T-cell (primary cell): ENCODE results near the gene BCL2. TPM values are rescaled to one million over a fixed set of nuclear protein-coding genes. Genes with fewer than 3 reads are reported as not detected.
A peak's percentile ranks its signal among the peaks of the same experiment; 100 is the strongest.
"Not testable (repeated sequence)": the region's sequence is repeated elsewhere in the genome, so short reads cannot be mapped to it uniquely, and the experiment has no call there.

ENCODE experiments used
- ATAC-seq, 4 experiments: fragments of 200-7000 bp in 3 of 4; fragments of 150-1000 bp in 1 of 4; cut with Tn5 transposase; replicated peaks in 1 of 4; 1 replicate in 3 of 4; 2 replicates in 1 of 4; pipeline ENCODE4 v1.10.0; 2021; ENCODE audit warnings: moderate library complexity in 3 of 4, mild to moderate bottlenecking in 2 of 4, moderate number of reproducible peaks in 1 of 4
- CTCF ChIA-PET, 2 donors: fragments of 300-600 bp; sonication (Branson Sonifier 250); formaldehyde crosslinking; loops; one replicate each; lab custom pipeline; 2022; ENCODE audit warnings: antibody characterized with exemption in 2 of 2; lab: Charles Lee
- POLR2A ChIA-PET, 2 donors: fragments of 300-600 bp; sonication (Branson Sonifier 250); formaldehyde crosslinking; loops; one replicate each; lab custom pipeline; 2022; ENCODE audit warnings: antibody characterized with exemption in 2 of 2; lab: Charles Lee
- DNase-seq, 35 experiments: peaks; one replicate each; pipeline versions ENCODE4 v3.0.0 to v3.0.0-alpha.2; 2013 to 2023
- H3K27ac ChIP-seq: one replicate; pipeline ENCODE4 v1.5.1; 2013; ENCODE audit warnings: low read length
- H3K27me3 ChIP-seq, 2 experiments: replicated peaks in 1 of 2; 1 replicate in 1 of 2; 2 replicates in 1 of 2; pipeline versions ENCODE4 v1.6.1 to v1.7.0; 2013; ENCODE audit warnings: low read length in 1 of 2, mixed read lengths in 1 of 2; ENCODE audit not compliant: control insufficient read depth in 2 of 2, insufficient read depth in 2 of 2; ENCODE audit errors: extremely low read depth in 1 of 2
- H3K36me3 ChIP-seq, 2 donors: 1 replicate in 1 of 2; 2 replicates in 1 of 2; pipeline versions ENCODE4 v1.6.1 to v1.7.0; 2013; ENCODE audit warnings: low read length in 1 of 2; ENCODE audit not compliant: control insufficient read depth in 2 of 2, insufficient read depth in 1 of 2; ENCODE audit errors: extremely low read depth in 1 of 2
- H3K4me1 ChIP-seq, 2 experiments: 1 replicate in 1 of 2; 2 replicates in 1 of 2; pipeline versions ENCODE4 v1.6.1 to v1.7.0; 2013; ENCODE audit warnings: low read length in 2 of 2, mixed read lengths in 1 of 2; ENCODE audit not compliant: insufficient read depth in 2 of 2, control insufficient read depth in 1 of 2; ENCODE audit errors: extremely low read depth in 1 of 2
- H3K4me3 ChIP-seq, 2 donors: 1 replicate in 1 of 2; 2 replicates in 1 of 2; pipeline versions ENCODE4 v1.5.1 to v1.7.0; 2013; ENCODE audit warnings: mild to moderate bottlenecking in 2 of 2, low read length in 1 of 2, moderate library complexity in 1 of 2; ENCODE audit not compliant: control insufficient read depth in 1 of 2; ENCODE audit errors: extremely low read depth in 1 of 2
- H3K9me3 ChIP-seq: 2 replicates; pipeline ENCODE4 v1.7.0; 2013
- H3K27ac Mint-ChIP-seq, 2 donors: one replicate each; pipeline ENCODE4 v1.8.0; 2020 to 2021; ENCODE audit warnings: mild to moderate bottlenecking in 2 of 2, mixed read lengths in 2 of 2
- H3K27me3 Mint-ChIP-seq, 2 donors: one replicate each; pipeline ENCODE4 v1.8.0; 2021 to 2022; ENCODE audit warnings: mixed read lengths in 2 of 2
- H3K36me3 Mint-ChIP-seq: one replicate; pipeline ENCODE4 v1.8.0; 2021; ENCODE audit warnings: mixed read lengths
- H3K4me1 Mint-ChIP-seq, 3 donors: one replicate each; pipeline ENCODE4 v1.8.0; 2020 to 2022; ENCODE audit warnings: mixed read lengths in 3 of 3, mild to moderate bottlenecking in 1 of 3
- H3K4me3 Mint-ChIP-seq, 3 donors: one replicate each; pipeline ENCODE4 v1.8.0; 2020 to 2022; ENCODE audit warnings: mild to moderate bottlenecking in 3 of 3, mixed read lengths in 3 of 3, moderate library complexity in 3 of 3
- H3K9me3 Mint-ChIP-seq, 3 donors: one replicate each; pipeline ENCODE4 v1.8.0; 2020 to 2022; ENCODE audit warnings: mixed read lengths in 3 of 3
- WGBS: methylation state at CpG from one replicate; pipeline ENCODE4 v1.1.5; 2013; ENCODE audit warnings: missing lambda C conversion rate; ENCODE audit not compliant: insufficient coverage; 5-methylcytosine and 5-hydroxymethylcytosine counted together
- total RNA-seq, 35 experiments: library from RNA in 6 of 35; stranded (reverse) in 6 of 35; fragments of 120-200 nt in 1 of 35; gene quantifications; one replicate each; pipeline versions ENCODE4 v1.2.1 to v1.2.4 and lab custom pipeline; 2013 to 2026

BCL2 gene
- total RNA-seq, 5 donors from 2014 or later (not counting 1 experiment from before 2014, with no cell fraction given): 113 to 201 (median 123) TPM

- Histone ChIP-seq H3K27me3 (no peaks in the 10 kb centered on the region), H3K4me3 (no peak overlapping the region), H3K4me1 (peaks cover 11 to 12% of the 10 kb centered on the region in 2 experiments), H3K36me3 (peaks cover 0 to 2% of the 10 kb centered on the region in 2 donors), H3K9me3 (no peaks in the 10 kb centered on the region), H3K27ac (no peak overlapping the region)
- ChIA-PET CTCF (no interaction called here), POLR2A (no interaction called here)
- H3K4me3 Mint-ChIP-seq: no peak overlapping the region
- ATAC-seq (no peak), DNase-seq (no peak)
- no peaks in the 10 kb centered on the region for H3K27me3 Mint-ChIP-seq
- no peak overlapping the region for H3K27ac Mint-ChIP-seq
- WGBS: no CpG with 5 or more reads among the region's 1 CpG
- peaks cover 66 to 72% (median 68%) of the 10 kb centered on the region in 3 donors for H3K4me1 Mint-ChIP-seq
- H3K9me3 Mint-ChIP-seq: no peaks in the 10 kb centered on the region
- peaks cover 20% of the 10 kb centered on the region for H3K36me3 Mint-ChIP-seq
Observed at GRCh38 chr18:63191413-63191812, 128.2 kb downstream of the BCL2 start.

- POLR2A ChIA-PET, CTCF ChIA-PET, H3K27me3 ChIP-seq, H3K9me3 Mint-ChIP-seq, H3K4me3 ChIP-seq, H3K27ac ChIP-seq, DNase-seq, H3K4me3 Mint-ChIP-seq, H3K27me3 Mint-ChIP-seq, H3K36me3 ChIP-seq, ATAC-seq, H3K9me3 ChIP-seq: not testable (repeated sequence)
- H3K4me1 ChIP-seq: peaks cover 12 to 13% of the 10 kb centered on the region in 2 experiments
- H3K36me3 Mint-ChIP-seq: peaks cover 20% of the 10 kb centered on the region
- peak overlapping the region; percentile 31 to 70 for H3K27ac Mint-ChIP-seq
- WGBS: no CpG with 5 or more reads among the region's 2 CpGs
- H3K4me1 Mint-ChIP-seq: peaks cover 68 to 75% (median 74%) of the 10 kb centered on the region in 3 donors
Observed at GRCh38 chr18:63190838-63191237, 128.7 kb downstream of the BCL2 start.

DNA sequence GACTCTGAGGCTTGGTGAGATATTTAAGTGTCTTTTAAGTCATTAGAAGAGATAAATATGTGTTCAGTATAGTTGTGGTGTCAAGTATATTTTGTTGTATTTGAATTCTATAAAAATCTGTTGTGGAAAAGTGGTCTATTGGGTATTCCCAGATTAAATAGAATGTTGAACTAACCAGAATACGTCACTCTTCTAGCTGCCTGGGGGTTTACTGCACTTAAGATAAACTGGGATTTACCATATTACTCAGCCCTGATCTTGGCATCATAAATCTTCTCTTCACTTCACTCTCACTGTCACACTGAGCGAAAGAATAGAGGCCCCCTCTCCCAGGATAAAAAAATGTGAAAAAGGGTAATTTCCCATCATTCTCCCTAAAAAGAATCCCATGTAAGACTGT is 129.8 kb downstream of the BCL2 start:
- Mint-ChIP-seq H3K4me1 (peaks cover 67 to 78% (median 77%) of the 10 kb centered on the region in 3 donors), H3K36me3 (peaks cover 18% of the 10 kb centered on the region), H3K27ac (peak overlapping the region in 1 of 2 donors; percentile 1), H3K27me3 (no peaks in the 10 kb centered on the region), H3K9me3 (no peaks in the 10 kb centered on the region), H3K4me3 (no peak overlapping the region)
- WGBS: no CpG with 5 or more reads among the region's 2 CpGs
- peaks cover 0 to 2% of the 10 kb centered on the region in 2 donors for H3K36me3 ChIP-seq
- POLR2A ChIA-PET: interaction anchor here in 1 of 2 donors (0.9 kb wide), 1 partner anchor 40 kb away, joined by 3 read pairs; no protein-coding TSS in a partner anchor
- no peak overlapping the region for H3K4me3 ChIP-seq
- DNase-seq: no peak
- no peak for ATAC-seq
- H3K27me3 ChIP-seq: no peaks in the 10 kb centered on the region
- no peak overlapping the region for H3K27ac ChIP-seq
- H3K9me3 ChIP-seq: no peaks in the 10 kb centered on the region
- peaks cover 13% of the 10 kb centered on the region in 2 experiments for H3K4me1 ChIP-seq
- CTCF ChIA-PET: interaction anchor here in 1 of 2 donors (0.8 kb wide), 1 partner anchor 35 kb away, joined by 3 read pairs; no protein-coding TSS in a partner anchor

DNA sequence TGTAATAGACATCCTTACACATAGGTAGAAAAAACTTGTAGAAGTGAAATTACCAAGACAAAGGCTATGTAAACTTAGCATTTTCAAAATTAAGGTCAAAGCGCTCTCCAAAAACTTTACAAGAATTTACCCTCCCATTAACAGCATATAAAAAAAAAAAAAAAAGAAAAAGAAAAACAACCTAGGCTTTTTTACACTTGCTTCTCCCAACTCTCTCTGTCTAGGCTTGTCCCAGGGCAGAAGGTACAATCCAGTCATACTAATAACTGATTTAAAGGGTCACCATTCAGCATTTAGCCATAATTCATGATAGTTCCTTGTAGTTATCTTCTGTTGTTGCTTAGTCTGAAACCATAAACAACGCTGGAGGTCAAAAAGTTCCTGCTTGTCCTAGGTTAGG is 130.5 kb downstream of the BCL2 start:
- Histone ChIP-seq H3K27ac (no peak overlapping the region), H3K36me3 (peaks cover 0 to 4% of the 10 kb centered on the region in 2 donors), H3K4me1 (peaks cover 14 to 19% of the 10 kb centered on the region in 2 experiments), H3K9me3 (no peaks in the 10 kb centered on the region), H3K27me3 (no peaks in the 10 kb centered on the region), H3K4me3 (no peak overlapping the region)
- Mint-ChIP-seq H3K4me1 (peaks cover 74 to 85% (median 85%) of the 10 kb centered on the region in 3 donors), H3K36me3 (peaks cover 18% of the 10 kb centered on the region), H3K27ac (peak overlapping the region; percentile 13 to 53), H3K4me3 (no peak overlapping the region), H3K27me3 (no peaks in the 10 kb centered on the region), H3K9me3 (no peaks in the 10 kb centered on the region)
- ATAC-seq (no peak), DNase-seq (no peak)
- ChIA-PET CTCF (interaction anchor here in 1 of 2 donors (0.7 kb wide), 1 partner anchor 222 kb away, joined by 5 read pairs; no protein-coding TSS in a partner anchor), POLR2A (interaction anchor here in 1 of 2 donors (0.9 kb wide), 1 partner anchor 41 kb away, joined by 3 read pairs; no protein-coding TSS in a partner anchor)
- no CpG with 5 or more reads among the region's 2 CpGs for WGBS

DNA sequence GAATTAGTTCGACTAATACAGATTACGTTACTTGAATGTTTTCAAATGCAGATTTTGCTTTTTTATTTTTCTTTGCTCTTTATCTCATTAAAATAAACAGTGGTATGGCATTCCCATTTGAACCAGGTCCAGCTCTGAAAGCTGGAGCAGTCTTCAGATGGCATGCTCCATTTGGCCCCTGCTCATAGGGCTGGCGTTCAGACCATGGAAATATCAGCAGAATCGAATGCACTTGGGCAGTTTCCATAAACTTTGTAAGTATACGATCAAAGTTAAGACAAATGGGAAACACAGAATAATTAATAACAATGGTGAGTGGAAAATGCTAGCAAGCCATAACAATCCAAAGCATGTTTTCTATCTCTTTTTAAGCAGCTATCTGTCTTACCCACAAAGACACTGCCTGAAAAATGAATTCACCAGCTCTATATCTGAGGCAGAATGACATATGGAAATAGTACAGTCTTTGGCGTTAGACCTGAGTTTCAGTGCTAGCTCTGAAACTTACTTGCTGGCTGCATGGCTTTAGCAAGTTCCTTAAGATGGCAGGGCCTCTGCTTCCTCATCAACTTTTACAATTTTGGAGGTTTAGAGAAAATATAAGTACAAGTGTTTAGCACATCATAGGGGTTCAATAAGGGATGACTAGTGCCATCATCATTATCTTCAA is 131.6 kb downstream of the BCL2 start:
- no CpG with 5 or more reads among the region's 6 CpGs for WGBS
- peaks cover 75 to 85% (median 85%) of the 10 kb centered on the region in 3 donors for H3K4me1 Mint-ChIP-seq
- peaks cover 20% of the 10 kb centered on the region for H3K36me3 Mint-ChIP-seq
- peak overlapping the region in 1 of 3 donors; percentile 44 for H3K4me3 Mint-ChIP-seq
- H3K27me3 Mint-ChIP-seq: no peaks in the 10 kb centered on the region
- Histone ChIP-seq H3K27me3 (no peaks in the 10 kb centered on the region), H3K4me3 (no peak overlapping the region), H3K27ac (no peak overlapping the region), H3K36me3 (peaks cover 0 to 5% of the 10 kb centered on the region in 2 donors), H3K9me3 (no peaks in the 10 kb centered on the region), H3K4me1 (peaks cover 14 to 29% of the 10 kb centered on the region in 2 experiments)
- H3K27ac Mint-ChIP-seq: peak overlapping the region; percentile 56 to 62
- ATAC-seq: no peak
- H3K9me3 Mint-ChIP-seq: no peaks in the 10 kb centered on the region
- ChIA-PET CTCF (interaction anchor here in 1 of 2 donors (1.0 kb wide), 1 partner anchor 17 kb away, joined by 3 read pairs; no protein-coding TSS in a partner anchor), POLR2A (interaction anchor here in 1 of 2 donors (1.2 kb wide), 1 partner anchor 8 kb away, joined by 4 read pairs; no protein-coding TSS in a partner anchor)
- no peak for DNase-seq

DNA sequence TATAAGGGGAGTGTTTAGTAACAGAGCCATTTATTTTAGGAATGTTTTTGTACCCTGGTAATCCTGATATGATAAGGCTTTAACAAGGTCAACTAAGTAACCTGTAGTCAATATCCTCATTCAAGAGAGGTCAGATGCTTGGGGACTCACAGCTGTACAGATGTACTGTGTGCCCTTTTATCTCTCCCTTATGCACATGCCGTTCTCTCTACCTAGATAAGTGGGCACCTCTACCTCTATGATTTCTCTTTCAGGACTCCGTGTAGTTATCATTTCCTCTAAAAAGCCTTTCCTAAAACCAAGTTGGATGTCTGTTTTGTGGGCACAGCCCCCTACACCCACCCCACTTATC is 132.4 kb downstream of the BCL2 start:
- ATAC-seq (peak in 3 of 4 experiments; percentile 12 to 29 (median 19)), DNase-seq (no peak)
- ChIA-PET CTCF (interaction anchor here in 1 of 2 donors (1.0 kb wide), 1 partner anchor 17 kb away, joined by 3 read pairs; no protein-coding TSS in a partner anchor), POLR2A (interaction anchor here in 1 of 2 donors (1.2 kb wide), 1 partner anchor 9 kb away, joined by 4 read pairs; no protein-coding TSS in a partner anchor)
- Histone ChIP-seq H3K4me3 (no peak overlapping the region), H3K9me3 (no peaks in the 10 kb centered on the region), H3K36me3 (peaks cover 3 to 7% of the 10 kb centered on the region in 2 donors), H3K4me1 (peaks cover 16 to 29% of the 10 kb centered on the region in 2 experiments), H3K27me3 (no peaks in the 10 kb centered on the region), H3K27ac (peak overlapping the region; percentile 31)
- H3K9me3 Mint-ChIP-seq: no peaks in the 10 kb centered on the region
- peak overlapping the region in 1 of 3 donors; percentile 44 for H3K4me3 Mint-ChIP-seq
- no peaks in the 10 kb centered on the region for H3K27me3 Mint-ChIP-seq
- peak overlapping the region; percentile 56 to 62 for H3K27ac Mint-ChIP-seq
- peaks cover 76 to 86% (median 84%) of the 10 kb centered on the region in 3 donors for H3K4me1 Mint-ChIP-seq
- H3K36me3 Mint-ChIP-seq: peaks cover 22% of the 10 kb centered on the region
- WGBS: 63% methylated on average over 2 of the region's 2 CpGs
